GM12875 (cell line): ENCODE data around the gene TEX51.

Experiments used
- H3K4me3 ChIP-seq: one replicate; pipeline ENCODE4 v1.5.1; 2011; ENCODE audit warnings: low read depth, low read length, control low read depth
- CTCF ChIP-seq: IDR thresholded peaks from 2 replicates; pipeline ENCODE4 v1.5.1; 2011; ENCODE audit warnings: low read depth, mild to moderate bottlenecking, control low read depth, inconsistent platforms, low read length, moderate library complexity, borderline replicate concordance; ENCODE audit not compliant: insufficient read depth

The TEX51 gene

GRCh38 chr2:126881591-126881990 is 17.1 kb upstream of the TEX51 start:
- no peak overlapping the region for H3K4me3 ChIP-seq
- no peak for TF ChIP-seq CTCF

GRCh38 chr2:126882181-126882580 is 16.5 kb upstream of the TEX51 start:
- TF ChIP-seq CTCF, result no peak
- no peak overlapping the region for H3K4me3 ChIP-seq

- no peak overlapping the region for H3K4me3 ChIP-seq
- TF ChIP-seq CTCF, result no peak
Measured at GRCh38 chr2:126882736-126883665, 15.7 kb upstream of the TEX51 start.

GRCh38 chr2:126883666-126884040 is 15.0 kb upstream of the TEX51 start:
- no peak overlapping the region for H3K4me3 ChIP-seq
- no peak for TF ChIP-seq CTCF

- TF ChIP-seq CTCF, result no peak
- no peak overlapping the region for H3K4me3 ChIP-seq
Measured at GRCh38 chr2:126884861-126885750, 13.6 kb upstream of the TEX51 start.

- no peak for TF ChIP-seq CTCF
- H3K4me3 ChIP-seq, result no peak overlapping the region
Measured at GRCh38 chr2:126885751-126886210, 12.9 kb upstream of the TEX51 start.
